NCI-H345 treated with DMSO at 0.1 percent for 48 hours (cell line): ENCODE data around the gene ZNF771.

Experiments
- DNase-seq: peaks from one replicate; lab custom pipeline; 2025; ENCODE audit not compliant: unreplicated experiment; lab: John Stamatoyannopoulos, UW

Gene ZNF771

DNA sequence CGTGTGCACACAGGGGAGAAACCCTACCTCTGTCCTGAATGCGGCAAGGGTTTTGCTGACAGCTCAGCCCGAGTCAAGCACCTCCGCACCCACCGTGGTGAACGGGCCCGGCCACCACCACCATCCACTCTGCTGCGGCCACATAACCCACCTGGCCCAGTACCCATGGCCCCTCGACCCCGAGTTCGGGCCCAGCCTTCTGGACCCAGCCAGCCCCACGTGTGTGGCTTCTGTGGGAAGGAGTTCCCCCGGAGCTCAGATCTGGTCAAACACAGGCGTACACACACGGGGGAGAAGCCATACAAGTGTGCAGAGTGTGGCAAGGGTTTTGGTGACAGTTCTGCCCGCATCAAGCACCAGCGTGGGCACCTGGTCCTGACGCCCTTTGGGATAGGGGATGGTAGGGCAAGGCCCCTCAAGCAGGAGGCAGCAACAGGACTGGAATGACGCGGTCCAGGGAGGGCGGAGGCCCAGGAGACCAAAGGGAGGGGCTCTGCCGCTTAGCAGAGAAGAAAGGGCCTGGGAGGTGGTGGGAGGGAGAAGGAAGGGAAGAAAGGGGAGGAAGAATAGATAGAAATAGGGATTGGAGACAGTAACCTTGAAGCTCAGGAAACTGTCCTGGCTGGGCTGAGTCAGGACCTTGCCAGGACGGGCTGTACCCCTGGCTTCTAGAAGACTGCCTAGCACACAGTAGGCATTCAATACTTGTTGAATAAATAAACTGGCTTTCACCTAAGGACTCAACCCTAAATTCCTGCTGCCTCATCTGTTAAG is 8.6 kb upstream of the ZNF771 start:
- DNase-seq, result no peak

GRCh38 chr16:30399435-30400186 is 7.8 kb upstream of the ZNF771 start:
- peak; percentile 53 for DNase-seq

DNA sequence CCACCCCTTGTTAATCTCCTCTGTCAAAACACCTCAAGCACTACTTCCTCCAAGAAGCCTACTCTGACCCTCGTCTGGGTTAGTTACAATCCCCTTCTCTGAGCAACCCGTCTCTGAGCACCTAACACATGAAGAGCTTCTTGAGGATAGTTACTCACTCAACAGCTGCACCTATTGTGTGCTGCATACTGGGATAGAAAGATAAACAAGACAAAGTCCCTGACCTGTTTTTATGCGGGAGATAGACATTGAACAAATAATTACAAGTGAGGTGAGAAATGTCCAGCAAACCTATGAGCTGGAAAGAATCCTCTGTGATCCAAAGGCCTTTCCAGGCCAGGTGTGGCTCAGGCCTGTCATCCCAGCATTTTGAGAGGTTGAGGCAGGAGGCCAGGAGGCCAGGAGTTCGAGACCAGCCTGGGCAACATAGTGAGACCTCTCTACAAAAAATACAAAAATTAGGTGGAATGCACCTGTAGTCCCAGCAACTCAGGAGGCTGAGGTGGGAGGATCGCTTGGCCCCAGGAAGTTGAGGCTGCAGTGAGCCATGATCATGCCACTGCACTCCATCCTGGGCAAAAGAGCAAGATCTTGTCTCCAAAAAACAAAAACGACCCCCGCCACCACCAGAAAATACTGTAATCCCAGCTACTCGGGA is 5.5 kb upstream of the ZNF771 start:
- DNase-seq, result no peak

DNA sequence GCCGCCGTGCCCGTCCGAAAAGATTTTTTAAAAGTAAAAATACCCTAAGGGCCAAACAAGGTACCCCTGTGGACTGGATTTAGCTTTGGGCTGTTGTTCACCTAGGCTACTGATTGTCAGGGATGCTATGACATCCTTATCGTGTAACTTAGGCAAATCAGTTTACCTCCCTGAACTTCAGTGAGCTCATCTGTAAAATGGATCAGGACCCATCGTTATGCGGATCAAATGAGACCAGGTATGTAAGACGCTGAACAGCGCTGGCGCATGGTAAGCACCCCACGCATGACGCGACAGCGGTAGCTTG is 658 bp upstream of the ZNF771 start:
- no peak for DNase-seq

DNA sequence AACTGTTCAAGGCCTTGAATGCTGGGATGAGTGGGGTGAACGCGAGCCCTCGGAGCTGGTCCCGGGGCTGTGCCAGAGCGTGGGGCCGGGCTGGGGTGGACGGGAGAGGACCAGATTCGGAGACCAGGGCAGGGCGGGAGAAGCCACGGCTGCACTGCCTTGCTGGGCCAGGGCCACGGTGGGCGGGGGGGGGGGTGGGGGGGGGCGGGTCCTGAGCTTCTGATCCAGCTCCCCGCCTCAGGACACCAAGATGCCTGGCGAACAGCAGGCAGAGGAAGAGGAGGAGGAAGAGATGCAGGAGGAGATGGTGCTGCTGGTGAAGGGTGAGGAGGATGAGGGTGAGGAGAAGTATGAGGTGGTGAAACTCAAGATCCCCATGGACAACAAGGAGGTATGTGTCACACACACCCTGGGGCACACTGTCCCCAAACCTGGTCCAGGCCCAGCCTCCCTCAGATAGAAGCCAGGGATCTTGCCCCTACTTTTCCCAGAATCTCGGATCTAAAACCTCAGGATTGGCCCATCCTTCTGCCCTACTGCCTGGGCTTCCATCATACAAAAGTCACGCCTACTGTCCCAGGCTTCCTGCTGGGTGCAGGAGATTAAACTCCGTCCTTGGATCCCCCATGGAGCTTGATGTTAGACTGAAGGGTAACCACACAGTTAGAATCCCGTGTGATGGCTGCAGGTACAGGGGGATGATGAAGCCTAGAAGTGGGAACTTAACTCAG is 563 bp downstream of the ZNF771 start:
- no peak for DNase-seq

DNA sequence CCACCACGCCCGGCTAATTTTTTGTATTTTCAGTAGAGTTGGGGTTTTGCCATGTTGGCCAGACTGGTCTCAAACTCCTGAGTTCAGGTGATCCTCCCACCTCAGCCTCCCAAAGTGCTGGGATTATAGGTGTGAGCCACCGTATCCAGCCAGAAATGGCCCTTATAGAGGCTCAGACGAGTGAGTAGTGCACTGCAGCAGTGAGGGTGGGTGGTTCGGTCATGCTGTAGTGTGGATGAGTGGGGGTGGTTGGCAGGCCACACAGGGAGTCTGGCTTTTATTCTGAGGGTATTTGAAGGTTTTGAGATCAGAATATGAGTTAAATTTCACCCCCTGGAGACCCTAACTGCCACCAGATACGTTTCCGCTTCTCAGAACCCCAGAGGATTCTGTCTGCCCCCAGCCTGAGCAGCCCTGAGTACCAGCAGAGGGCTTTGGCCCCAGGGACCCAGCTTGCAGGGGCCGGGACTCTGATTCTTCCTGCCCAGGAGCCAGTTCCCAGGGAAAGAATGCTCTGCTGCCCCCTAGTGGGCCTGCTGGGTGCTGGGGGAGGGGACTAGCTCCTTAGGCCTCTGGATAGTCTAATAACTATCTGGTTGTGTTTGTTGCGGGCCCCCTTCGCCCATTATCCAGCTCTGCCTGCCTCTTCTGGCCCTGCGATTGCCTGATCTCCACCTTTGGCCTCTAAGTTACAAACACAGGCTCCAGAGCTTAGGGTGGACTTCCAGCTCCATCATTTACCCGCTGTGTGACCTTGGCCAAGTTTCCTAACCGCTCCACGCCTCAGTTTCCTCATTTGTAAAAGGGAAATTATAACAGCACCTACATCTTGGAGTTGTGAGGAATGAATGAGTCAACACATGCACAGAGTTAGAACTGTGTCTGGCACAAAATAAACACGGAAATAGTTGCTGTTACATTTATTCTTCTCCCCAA is 2.0 kb downstream of the ZNF771 start:
- DNase-seq, result peak; percentile 90

DNA sequence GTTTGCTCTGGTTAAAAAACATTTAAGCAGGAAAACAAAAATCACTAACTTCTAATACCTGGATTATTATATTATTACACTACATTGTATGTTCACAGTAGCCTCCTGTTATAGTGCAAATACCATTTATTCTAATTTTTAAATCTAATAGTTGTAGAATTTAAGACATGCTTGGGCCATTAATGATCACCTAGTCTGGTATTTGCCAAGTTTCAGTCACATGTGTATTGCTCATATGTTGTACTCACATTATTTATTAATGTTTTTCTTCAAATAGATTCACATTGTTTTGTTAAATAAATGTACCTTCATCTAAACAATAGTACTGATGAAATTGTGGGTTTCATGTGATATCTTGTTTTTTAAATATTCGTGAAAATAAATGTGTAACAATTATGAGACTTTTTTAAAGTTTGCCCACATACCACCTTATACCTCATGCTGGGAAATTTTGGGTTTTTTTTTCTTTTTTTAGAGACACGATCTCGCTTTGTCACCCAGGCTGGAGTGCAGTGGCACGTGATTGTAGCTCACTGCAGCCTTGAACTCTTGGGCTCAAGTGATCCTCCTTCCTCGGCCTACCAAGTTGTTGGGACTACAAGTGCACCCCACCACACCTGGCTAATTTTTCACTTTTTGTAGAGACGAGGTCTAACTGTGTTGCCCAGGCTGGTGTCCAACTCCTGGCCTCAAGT is 5.9 kb downstream of the ZNF771 start:
- DNase-seq, result no peak

- DNase-seq, result no peak
Observed at GRCh38 chr16:30414159-30414558, 6.8 kb downstream of the ZNF771 start.

GRCh38 chr16:30416047-30416603 is 8.7 kb downstream of the ZNF771 start:
- DNase-seq, result no peak

- no peak for DNase-seq
Observed at GRCh38 chr16:30416624-30417528, 9.5 kb downstream of the ZNF771 start.

GRCh38 chr16:30417529-30418349 is 10.3 kb downstream of the ZNF771 start:
- DNase-seq, result peak; percentile 93

DNA sequence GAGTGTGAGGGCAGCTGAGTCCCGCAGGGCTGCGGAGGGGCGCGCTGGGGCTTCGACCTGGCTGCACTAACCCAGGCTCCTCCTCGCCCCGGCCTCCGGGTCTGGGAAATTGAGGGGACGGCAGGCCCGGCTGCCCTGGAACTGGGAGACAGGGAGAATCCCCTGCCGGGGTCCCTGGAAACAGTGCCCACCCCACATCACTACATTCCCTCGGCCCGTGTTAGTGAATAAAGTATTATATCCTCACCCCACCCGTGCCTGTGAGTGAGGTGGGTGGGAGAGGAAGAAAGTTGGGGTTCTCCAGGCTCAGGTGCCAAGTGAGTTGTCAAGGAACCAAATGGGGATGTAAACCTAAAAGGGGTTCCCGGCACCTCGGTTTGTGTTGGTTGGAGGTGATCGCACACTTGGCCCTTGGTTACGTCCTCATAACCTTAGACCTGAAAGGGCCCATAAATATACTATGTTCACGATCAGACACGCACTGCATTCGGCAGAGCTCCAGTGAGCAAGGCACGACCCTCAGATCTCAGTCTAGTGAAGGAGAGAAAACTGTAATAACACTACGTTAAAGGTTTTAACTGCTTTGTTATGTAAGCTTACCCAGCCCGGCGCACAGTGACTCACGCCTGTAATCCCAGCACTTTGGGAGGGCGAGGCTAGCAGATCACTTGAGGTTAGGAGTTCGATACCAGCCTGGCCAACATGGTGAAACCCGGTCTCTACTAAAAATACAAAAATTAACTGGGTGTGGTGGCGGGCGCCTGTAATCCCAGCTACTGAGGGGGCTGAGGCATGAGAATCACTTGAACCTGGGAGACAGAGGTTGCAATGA is 11.2 kb downstream of the ZNF771 start:
- DNase-seq, result no peak

- DNase-seq, result no peak
Observed at GRCh38 chr16:30421010-30421409, 13.6 kb downstream of the ZNF771 start.

DNA sequence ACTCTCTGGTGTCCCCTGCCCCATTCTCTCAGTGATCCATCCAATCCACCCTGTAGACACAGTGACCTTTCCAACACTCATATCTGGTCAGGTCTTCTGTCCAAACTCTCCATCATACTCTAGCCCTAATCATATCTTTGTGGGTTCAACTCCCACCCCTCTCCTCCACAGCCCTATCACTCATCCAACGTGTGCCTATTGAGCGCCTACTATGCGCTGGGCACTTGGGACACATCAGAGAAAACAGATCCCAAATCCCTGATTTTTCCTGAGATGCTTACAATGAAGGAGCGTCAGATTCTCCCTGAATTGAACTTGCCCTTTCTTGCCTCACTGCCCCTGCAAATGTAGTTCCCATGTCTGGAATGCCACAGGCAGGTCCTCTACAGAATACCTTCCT is 20.6 kb downstream of the ZNF771 start:
- no peak for DNase-seq

DNA sequence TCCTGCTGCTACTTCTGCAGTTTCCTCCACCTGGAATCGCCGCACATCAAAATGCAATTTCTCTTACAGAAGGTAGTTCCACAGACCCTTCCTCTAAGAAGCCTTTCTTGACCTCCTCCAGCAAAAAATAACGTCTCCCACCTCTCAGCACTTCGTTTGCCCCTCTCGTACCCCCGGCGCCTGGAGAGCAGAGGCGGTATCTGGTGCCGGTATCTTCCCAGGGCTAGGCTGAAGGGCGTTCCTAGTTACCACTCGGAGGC is 21.9 kb downstream of the ZNF771 start:
- DNase-seq, result no peak

GRCh38 chr16:30429678-30430427 is 22.4 kb downstream of the ZNF771 start, which contains the start of gene DCTPP1:
DCTPP1 (minus strand) TSS chr16:30430030; CDS start chr16:30429980, 50 bp downstream.
- DNase-seq, result peak; percentile 100
